ENCODE results near the gene SPA17. TPM values are rescaled to one million over a fixed set of nuclear protein-coding genes. Genes with fewer than 3 reads are reported as not detected.

Gene SPA17
- total RNA-seq, 1 donor from 2014 or later: 3.0 TPM

DNA sequence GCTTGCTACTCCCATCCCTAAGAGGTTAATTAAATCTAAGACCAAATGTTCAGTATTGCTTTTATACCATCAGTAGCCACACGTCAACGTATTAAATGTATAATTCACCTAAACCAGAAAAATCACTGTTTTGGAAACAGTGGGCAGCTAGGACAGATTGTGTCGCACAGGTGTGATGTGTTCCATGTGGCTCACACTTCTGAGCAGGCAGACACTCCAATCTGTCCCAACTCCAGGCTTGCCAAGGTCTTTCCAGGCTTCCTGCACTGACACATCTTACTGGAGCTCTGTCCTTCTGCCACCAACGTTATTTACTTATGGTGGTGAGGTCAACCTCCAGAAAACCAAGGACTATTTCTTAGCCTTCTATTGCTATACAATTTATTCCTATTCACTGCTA, 11.6 kb upstream of the SPA17 start:
- DNase-seq: no peak
- intact Hi-C loops (cut with micrococcal nuclease): no loop called here
- Histone ChIP-seq H3K9me3 (replicated peaks) (no peaks in the 10 kb centered on the region), H3K4me3 (no peak overlapping the region), H3K36me3 (peaks cover 36% of the 10 kb centered on the region), H3K27ac (replicated peaks) (no peak overlapping the region), H3K4me1 (no peaks in the 10 kb centered on the region), H3K27me3 (ENCODE audit: low read depth) (no peaks in the 10 kb centered on the region)
- TF ChIP-seq CTCF (IDR thresholded peaks at IDR 0.05; ENCODE audit: borderline replicate concordance): no peak

- Histone ChIP-seq H3K9me3 (replicated peaks) (no peaks in the 10 kb centered on the region), H3K27me3 (ENCODE audit: low read depth) (no peaks in the 10 kb centered on the region), H3K4me1 (no peaks in the 10 kb centered on the region), H3K36me3 (peaks cover 36% of the 10 kb centered on the region), H3K27ac (replicated peaks) (no peak overlapping the region), H3K4me3 (no peak overlapping the region)
- no peak for TF ChIP-seq CTCF (IDR thresholded peaks at IDR 0.05; ENCODE audit: borderline replicate concordance)
- no peak for DNase-seq
- intact Hi-C loops (cut with micrococcal nuclease): no loop called here
Observed at GRCh38 chr11:124663861-124664260, 9.8 kb upstream of the SPA17 start.

- DNase-seq: no peak
- intact Hi-C loops (cut with micrococcal nuclease): loop anchor here (5.0 kb wide), 1 partner anchor 170 kb away; no protein-coding TSS in a partner anchor
- Histone ChIP-seq H3K4me3 (no peak overlapping the region), H3K9me3 (replicated peaks) (no peaks in the 10 kb centered on the region), H3K27me3 (ENCODE audit: low read depth) (no peaks in the 10 kb centered on the region), H3K36me3 (peaks cover 30% of the 10 kb centered on the region), H3K4me1 (peaks cover 2% of the 10 kb centered on the region), H3K27ac (replicated peaks) (no peak overlapping the region)
- TF ChIP-seq CTCF (IDR thresholded peaks at IDR 0.05; ENCODE audit: borderline replicate concordance): no peak
Observed at GRCh38 chr11:124667601-124668000, 6.1 kb upstream of the SPA17 start.

DNA sequence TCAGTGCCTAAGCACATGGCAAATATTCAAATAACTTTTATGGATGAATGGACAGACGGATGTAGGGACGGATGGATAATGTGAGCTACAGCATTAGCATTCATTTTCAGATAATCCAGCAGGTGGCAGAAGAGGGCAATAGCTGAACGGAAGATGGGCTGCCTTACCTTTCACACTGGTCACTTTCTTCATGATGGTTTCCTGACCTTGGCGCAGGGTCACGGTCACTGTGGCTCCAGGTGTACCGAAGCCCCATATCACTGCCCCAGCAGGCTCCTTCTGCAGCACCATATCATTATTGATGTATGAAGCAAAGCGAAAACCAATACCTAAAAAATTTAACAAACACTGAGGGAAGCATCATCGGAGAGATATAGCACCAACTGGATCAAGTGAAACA, 4.5 kb upstream of the SPA17 start:
- intact Hi-C loops (cut with micrococcal nuclease): loop anchor here (5.0 kb wide), 1 partner anchor 168 kb away; no protein-coding TSS in a partner anchor
- peak; percentile 90 for TF ChIP-seq CTCF (IDR thresholded peaks at IDR 0.05; ENCODE audit: borderline replicate concordance)
- Histone ChIP-seq H3K9me3 (replicated peaks) (no peaks in the 10 kb centered on the region), H3K36me3 (peaks cover 29% of the 10 kb centered on the region), H3K4me3 (no peak overlapping the region), H3K27me3 (ENCODE audit: low read depth) (no peaks in the 10 kb centered on the region), H3K4me1 (peaks cover 13% of the 10 kb centered on the region), H3K27ac (replicated peaks) (no peak overlapping the region)
- no peak for DNase-seq

- H3K4me3 ChIP-seq: no peak overlapping the region
- H3K27me3 ChIP-seq (ENCODE audit: low read depth): no peaks in the 10 kb centered on the region
- no peaks in the 10 kb centered on the region for H3K9me3 ChIP-seq (replicated peaks)
- H3K27ac ChIP-seq (replicated peaks): no peak overlapping the region
- no peak for DNase-seq
- H3K36me3 ChIP-seq: peaks cover 16% of the 10 kb centered on the region
- H3K4me1 ChIP-seq: peaks cover 25% of the 10 kb centered on the region
- intact Hi-C loops (cut with micrococcal nuclease): loop anchor here (5.0 kb wide), 1 partner anchor 92 kb away; the partner anchor contains the start of gene ESAM
- TF ChIP-seq CTCF (IDR thresholded peaks at IDR 0.05; ENCODE audit: borderline replicate concordance): no peak
Observed at GRCh38 chr11:124670732-124671131, 3.0 kb upstream of the SPA17 start.
